ENCODE data around the gene HPCAL1. TPM values are rescaled to one million over a fixed set of nuclear protein-coding genes. Genes with fewer than 3 reads are reported as not detected.

The HPCAL1 gene
- polyA plus RNA-seq, 3 donors = 82.1 to 99.5 (median 98.0) TPM

- H3K27me3 ChIP-seq (ENCODE audit: control insufficient read depth in 2 of 2, insufficient read depth in 2 of 2, low read length in 2 of 2) = no peaks in the 10 kb centered on the region
- Mint-ChIP-seq H3K36me3 (peaks cover 17 to 36% of the 10 kb centered on the region in 2 donors), H3K9me3 (peaks cover 0 to 1% (median 0%) of the 10 kb centered on the region in 7 donors), H3K4me1 (peaks cover 72% of the 10 kb centered on the region), H3K27ac (peak overlapping the region; percentile 86 to 93 (median 90)), H3K27me3 (ENCODE audit: low read depth in 3 of 3) (peaks cover 0 to 2% (median 0%) of the 10 kb centered on the region in 3 donors), H3K4me3 (peak overlapping the region in 1 of 2 donors; percentile 73)
- H3K4me3 ChIP-seq (replicated peaks in 1 of 3; ENCODE audit: low read depth in 2 of 3, low read length in 3 of 3) = peak overlapping the region in 1 of 3 experiments; percentile 48
- H3K27ac ChIP-seq (ENCODE audit: low read depth in 1 of 2, low read length in 2 of 2) = peak overlapping the region; percentile 71 to 81
- DNase-seq = peak in 2 of 3 donors; percentile 59 to 81
- H3K9ac ChIP-seq (ENCODE audit: insufficient read depth, low read length, poor library complexity, severe bottlenecking) = peak overlapping the region; percentile 38
- TF ChIP-seq CTCF (IDR thresholded peaks at IDR 0.05) = no peak
- peaks cover 30% of the 10 kb centered on the region for H4K20me1 ChIP-seq (ENCODE audit: insufficient read depth, low read length)
- no peak overlapping the region for H2AFZ ChIP-seq (ENCODE audit: insufficient read depth, low read depth, low read length, poor library complexity, severe bottlenecking)
- H3K4me1 ChIP-seq (ENCODE audit: control insufficient read depth in 1 of 2, insufficient read depth in 2 of 2, low read length in 2 of 2) = peaks cover 55 to 67% of the 10 kb centered on the region in 2 donors
- intact Hi-C loops (cut with micrococcal nuclease) = no loop called here
- peak overlapping the region; percentile 60 for H3K4me2 ChIP-seq (replicated peaks; ENCODE audit: extremely low read depth, low read length, poor library complexity, severe bottlenecking)
- H3K79me2 ChIP-seq (ENCODE audit: insufficient read depth, low read length) = peaks cover 74% of the 10 kb centered on the region
- 0% methylated on average over 4 of the region's 14 CpGs for WGBS (ENCODE audit: insufficient coverage)
- H3K36me3 ChIP-seq (replicated peaks in 1 of 2; ENCODE audit: control insufficient read depth in 1 of 2, insufficient read depth in 2 of 2, low read length in 2 of 2) = no peaks in the 10 kb centered on the region
- no peaks in the 10 kb centered on the region for H3K9me3 ChIP-seq (replicated peaks in 1 of 2; ENCODE audit: control insufficient read depth in 1 of 2, insufficient read depth in 1 of 2, low read length in 2 of 2)
Observed at GRCh38 chr2:10398496-10398895, 95.8 kb downstream of the HPCAL1 start.

- Histone ChIP-seq H4K20me1 (ENCODE audit: insufficient read depth, low read length) (peaks cover 22% of the 10 kb centered on the region), H3K27ac (ENCODE audit: low read depth in 1 of 2, low read length in 2 of 2) (peak overlapping the region; percentile 74 to 87), H3K36me3 (replicated peaks in 1 of 2; ENCODE audit: control insufficient read depth in 1 of 2, insufficient read depth in 2 of 2, low read length in 2 of 2) (peaks cover under 1 to 7% of the 10 kb centered on the region in 2 donors), H3K4me1 (ENCODE audit: control insufficient read depth in 1 of 2, insufficient read depth in 2 of 2, low read length in 2 of 2) (peaks cover 53 to 64% of the 10 kb centered on the region in 2 donors), H3K4me3 (replicated peaks in 1 of 3; ENCODE audit: low read depth in 2 of 3, low read length in 3 of 3) (no peak overlapping the region), H2AFZ (ENCODE audit: insufficient read depth, low read depth, low read length, poor library complexity, severe bottlenecking) (no peak overlapping the region), H3K9me3 (replicated peaks in 1 of 2; ENCODE audit: control insufficient read depth in 1 of 2, insufficient read depth in 1 of 2, low read length in 2 of 2) (no peaks in the 10 kb centered on the region), H3K9ac (ENCODE audit: insufficient read depth, low read length, poor library complexity, severe bottlenecking) (no peak overlapping the region), H3K79me2 (ENCODE audit: insufficient read depth, low read length) (peaks cover 69% of the 10 kb centered on the region), H3K27me3 (ENCODE audit: control insufficient read depth in 2 of 2, insufficient read depth in 2 of 2, low read length in 2 of 2) (no peaks in the 10 kb centered on the region), H3K4me2 (replicated peaks; ENCODE audit: extremely low read depth, low read length, poor library complexity, severe bottlenecking) (peak overlapping the region; percentile 52)
- intact Hi-C loops (cut with micrococcal nuclease) = no loop called here
- Mint-ChIP-seq H3K4me3 (no peak overlapping the region), H3K4me1 (peaks cover 68% of the 10 kb centered on the region), H3K27ac (peak overlapping the region; percentile 90 to 96 (median 93)), H3K36me3 (peaks cover 24 to 43% of the 10 kb centered on the region in 2 donors), H3K9me3 (peaks cover 0 to 1% (median 0%) of the 10 kb centered on the region in 7 donors), H3K27me3 (ENCODE audit: low read depth in 3 of 3) (peaks cover 0 to 3% (median 0%) of the 10 kb centered on the region in 3 donors)
- no CpG with 5 or more reads among the region's 16 CpGs for WGBS (ENCODE audit: insufficient coverage)
- no peak for TF ChIP-seq CTCF (IDR thresholded peaks at IDR 0.05)
- no peak for DNase-seq
Observed at GRCh38 chr2:10399358-10399757, 96.7 kb downstream of the HPCAL1 start.
